SK-N-SH (cell line): Measurements from ENCODE around the gene TNIP3. TPM values are rescaled to one million over a fixed set of nuclear protein-coding genes. Genes with fewer than 3 reads are reported as not detected.

ENCODE experiments used
- CTCF ChIA-PET: fragments of 300-600, 350-600 bp; formaldehyde crosslinking; extraction: SDS; loops from one replicate; lab custom pipeline; 2021; lab: Yijun Ruan, JAX
- POLR2A ChIA-PET: fragments of 350-600 bp; sonication (Branson Sonifier 250); formaldehyde crosslinking; extraction: SDS; loops from one replicate; lab custom pipeline; 2020; ENCODE audit warnings: antibody characterized with exemption, inconsistent platforms; lab: Yijun Ruan, JAX
- DNase-seq: peaks from one replicate; pipeline ENCODE4 v3.0.0; 2012
- H2AFZ ChIP-seq: fragments of 200-600 bp; sonication (generic); 2 replicates; pipeline ENCODE4 v1.8.1; 2016; ENCODE audit warnings: antibody characterized with exemption, mild to moderate bottlenecking, low read depth
- H3F3A ChIP-seq: fragments of 200-600 bp; sonication (generic); replicated peaks from 2 replicates; pipeline ENCODE3; 2016; ENCODE audit warnings: antibody characterized with exemption, mild to moderate bottlenecking; ENCODE audit not compliant: insufficient read depth
- H3K27ac ChIP-seq, 2 experiments: fragments of 200-500 bp in 1 of 2; fragments of 200-600 bp in 1 of 2; sonication (Bioruptor generic) in 1 of 2; sonication (generic), shearing (Covaris generic) in 1 of 2; 2 replicates each; pipeline versions ENCODE4 v1.5.1 to v1.6.1; 2014 to 2016; ENCODE audit warnings: low read depth in 2 of 2, inconsistent platforms in 1 of 2, low read length in 1 of 2, mild to moderate bottlenecking in 1 of 2, mixed read lengths in 1 of 2
- H3K27me3 ChIP-seq: fragments of 200-600 bp; sonication (generic), shearing (Covaris generic); 2 replicates; pipeline ENCODE4 v1.6.1; 2016; ENCODE audit warnings: mixed run types; ENCODE audit not compliant: insufficient read depth
- H3K36me3 ChIP-seq, 2 experiments: fragments of 200-500 bp in 1 of 2; fragments of 200-600 bp in 1 of 2; sonication (Bioruptor generic) in 1 of 2; sonication (generic) in 1 of 2; replicated peaks in 1 of 2; 2 replicates each; pipeline versions ENCODE3 to v1.5.1; 2014 to 2016; ENCODE audit warnings: low read length in 1 of 2, mild to moderate bottlenecking in 1 of 2; ENCODE audit not compliant: insufficient read depth in 2 of 2, control insufficient read depth in 1 of 2
- H3K4me1 ChIP-seq, 2 experiments: fragments of 200-500 bp in 1 of 2; fragments of 200-600 bp in 1 of 2; sonication (Bioruptor generic) in 1 of 2; sonication (generic), shearing (Covaris generic) in 1 of 2; 2 replicates each; pipeline versions ENCODE4 v1.5.1 to v1.6.1; 2014 to 2016; ENCODE audit warnings: low read depth in 1 of 2, low read length in 1 of 2, mixed run types in 1 of 2; ENCODE audit not compliant: insufficient read depth in 2 of 2, control insufficient read depth in 1 of 2
- H3K4me2 ChIP-seq: fragments of 200-600 bp; sonication (generic), shearing (Covaris generic); 2 replicates; pipeline ENCODE4 v1.6.1; 2017; ENCODE audit warnings: mixed run types
- H3K4me3 ChIP-seq, 2 experiments: fragments of 200-500 bp in 1 of 2; fragments of 200-600 bp in 1 of 2; sonication (Bioruptor generic) in 1 of 2; sonication (generic), shearing (Covaris generic) in 1 of 2; 2 replicates each; pipeline versions ENCODE4 v1.5.1 to v1.8.1; 2014 to 2016; ENCODE audit warnings: low read depth in 2 of 2, inconsistent platforms in 1 of 2, low read length in 1 of 2, mild to moderate bottlenecking in 1 of 2, mixed read lengths in 1 of 2, moderate library complexity in 1 of 2
- H3K79me2 ChIP-seq: fragments of 200-600 bp; sonication (generic); 2 replicates; pipeline ENCODE4 v1.8.1; 2017; ENCODE audit warnings: mild to moderate bottlenecking; ENCODE audit not compliant: insufficient read depth
- H3K9ac ChIP-seq: fragments of 200-600 bp; sonication (generic); 2 replicates; pipeline ENCODE4 v1.6.1; 2017; ENCODE audit warnings: mixed run types
- H3K9me2 ChIP-seq: fragments of 200-600 bp; sonication (generic); 2 replicates; pipeline ENCODE4 v1.6.1; 2017; ENCODE audit warnings: mixed run types
- H3K9me3 ChIP-seq: fragments of 200-600 bp; sonication (generic); 2 replicates; pipeline ENCODE4 v1.6.1; 2017; ENCODE audit warnings: mixed run types, mild to moderate bottlenecking, moderate library complexity
- H4K20me1 ChIP-seq: fragments of 200-600 bp; sonication (generic); 2 replicates; pipeline ENCODE4 v1.6.1; 2017; ENCODE audit warnings: mild to moderate bottlenecking, mixed run types; ENCODE audit not compliant: insufficient read depth
- ELF1 ChIP-seq: IDR thresholded peaks from 2 replicates; pipeline ENCODE4 v1.4.0; 2012
- EP300 ChIP-seq, 2 experiments: IDR thresholded peaks; 2 replicates each; pipeline versions ENCODE4 v1.4.0 to v1.6.1; 2012; ENCODE audit warnings: borderline replicate concordance in 1 of 2, low read depth in 1 of 2, low read length in 1 of 2
- EZH2phosphoT487 ChIP-seq: fragments of 200-600 bp; sonication (generic); IDR thresholded peaks from 2 replicates; pipeline ENCODE4 v1.6.1; 2017; ENCODE audit warnings: low read depth, mixed run types, mild to moderate bottlenecking, antibody characterized with exemption, moderate library complexity, borderline replicate concordance
- FOSL2 ChIP-seq: IDR thresholded peaks from 2 replicates; pipeline ENCODE4 v1.4.0; 2012; ENCODE audit warnings: low read depth, mild to moderate bottlenecking, moderate library complexity, borderline replicate concordance
- FOXM1 ChIP-seq: IDR thresholded peaks from 2 replicates; pipeline ENCODE4 v1.4.0; 2012; ENCODE audit warnings: low read depth, mild to moderate bottlenecking
- JUND ChIP-seq: IDR thresholded peaks from 2 replicates; pipeline ENCODE4 v1.4.0; 2012
- MEF2A ChIP-seq: IDR thresholded peaks from 2 replicates; pipeline ENCODE4 v1.4.0; 2012; ENCODE audit warnings: low read depth, borderline replicate concordance
- NFIC ChIP-seq: IDR thresholded peaks from 2 replicates; pipeline ENCODE4 v1.4.0; 2012; ENCODE audit warnings: borderline replicate concordance
- NRF1 ChIP-seq: IDR thresholded peaks from 2 replicates; pipeline ENCODE4 v1.6.1; 2012; ENCODE audit warnings: low read depth, mild to moderate bottlenecking, low read length
- POLR2AphosphoS5 ChIP-seq: IDR thresholded peaks from 2 replicates; pipeline ENCODE4 v1.6.1; 2012; ENCODE audit warnings: low read depth, low read length
- RAD21 ChIP-seq: IDR thresholded peaks from 2 replicates; pipeline ENCODE4 v1.6.1; 2012; ENCODE audit warnings: mild to moderate bottlenecking, low read length
- REST ChIP-seq: IDR thresholded peaks from 2 replicates; pipeline ENCODE4 v1.6.1; 2012; ENCODE audit warnings: mild to moderate bottlenecking, low read depth, low read length, moderate library complexity
- RFX5 ChIP-seq: IDR thresholded peaks from 2 replicates; pipeline ENCODE4 v1.6.1; 2012; ENCODE audit warnings: mild to moderate bottlenecking, improper control_type of control experiment, low read length
- SIN3A ChIP-seq: IDR thresholded peaks from 2 replicates; pipeline ENCODE4 v1.6.1; 2012; ENCODE audit warnings: low read depth, mild to moderate bottlenecking, low read length, moderate library complexity, borderline replicate concordance
- SMC3 ChIP-seq: IDR thresholded peaks from 2 replicates; pipeline ENCODE4 v1.6.1; 2012; ENCODE audit warnings: low read depth, low read length, improper control_type of control experiment
- TAF1 ChIP-seq: IDR thresholded peaks from 2 replicates; pipeline ENCODE4 v1.6.1; 2012; ENCODE audit warnings: low read depth, mild to moderate bottlenecking, low read length, moderate library complexity, borderline replicate concordance
- TCF12 ChIP-seq: IDR thresholded peaks from 2 replicates; pipeline ENCODE4 v1.4.0; 2012
- TEAD4 ChIP-seq: IDR thresholded peaks from 2 replicates; pipeline ENCODE4 v1.4.0; 2012; ENCODE audit warnings: mild to moderate bottlenecking, borderline replicate concordance; ENCODE audit not compliant: insufficient read depth
- YY1 ChIP-seq: IDR thresholded peaks from 2 replicates; pipeline ENCODE4 v1.4.0; 2012; ENCODE audit warnings: low read depth, mild to moderate bottlenecking
- ZBTB33 ChIP-seq: IDR thresholded peaks from 2 replicates; pipeline ENCODE4 v1.4.0; 2012; ENCODE audit warnings: low read depth, borderline replicate concordance
- WGBS: methylation state at CpG from one replicate; pipeline ENCODE4 v1.1.6; 2017; ENCODE audit warnings: low lambda C conversion rate; 5-methylcytosine and 5-hydroxymethylcytosine counted together
- polyA plus RNA-seq, 3 experiments: library from polyadenylated mRNA; depleted of rRNA; stranded (reverse); fragments of >200 nt; gene quantifications; 2 replicates each; pipeline ENCODE4 v1.2.3, GENCODE V29; 2012
- TF ChIP-seq, protein P1 (sequence below): IDR thresholded peaks from 2 replicates; pipeline ENCODE4; 2012
- TF ChIP-seq, protein P2 (sequence below): fragments of 150-350 bp; IDR thresholded peaks from 2 replicates; pipeline ENCODE4 v1.6.1; 2017; ENCODE audit warnings: antibody characterized with exemption, low read length, low read depth, borderline replicate concordance

Gene TNIP3
- polyA plus RNA-seq, 1 of the 3 experiments (the other 2 are of a cell fraction): 0.15 TPM

GRCh38 chr4:121212806-121213205 is 48.7 kb upstream of the TNIP3 start:
- 0% methylated on average over 2 of the region's 2 CpGs for WGBS
- H3K27me3 ChIP-seq: no peaks in the 10 kb centered on the region
- ChIA-PET CTCF (interaction anchor here (0.9 to 1.0 kb wide), 2 partner anchors 20 to 95 kb away, joined by 3 read pairs; no protein-coding TSS in a partner anchor), POLR2A (no interaction called here)
- H3K9ac ChIP-seq: no peak overlapping the region
- no peaks in the 10 kb centered on the region for H3K9me2 ChIP-seq
- H2AFZ ChIP-seq: no peak overlapping the region
- no peak overlapping the region for H3K4me2 ChIP-seq
- H4K20me1 ChIP-seq: no peaks in the 10 kb centered on the region
- TF ChIP-seq EP300 (IDR thresholded peaks at IDR 0.05; ENCODE audit: borderline replicate concordance in 1 of 2, low read depth in 1 of 2, low read length in 1 of 2) (no peak), YY1 (no peak), RFX5 (no peak), SIN3A (no peak), TEAD4 (no peak), JUND (no peak), SMC3 (no peak), EZH2phosphoT487 (no peak), TCF12 (no peak), FOSL2 (no peak), NFIC (no peak), POLR2AphosphoS5 (no peak), NRF1 (no peak), ELF1 (no peak), FOXM1 (no peak)
- TF ChIP-seq, protein P1, sequence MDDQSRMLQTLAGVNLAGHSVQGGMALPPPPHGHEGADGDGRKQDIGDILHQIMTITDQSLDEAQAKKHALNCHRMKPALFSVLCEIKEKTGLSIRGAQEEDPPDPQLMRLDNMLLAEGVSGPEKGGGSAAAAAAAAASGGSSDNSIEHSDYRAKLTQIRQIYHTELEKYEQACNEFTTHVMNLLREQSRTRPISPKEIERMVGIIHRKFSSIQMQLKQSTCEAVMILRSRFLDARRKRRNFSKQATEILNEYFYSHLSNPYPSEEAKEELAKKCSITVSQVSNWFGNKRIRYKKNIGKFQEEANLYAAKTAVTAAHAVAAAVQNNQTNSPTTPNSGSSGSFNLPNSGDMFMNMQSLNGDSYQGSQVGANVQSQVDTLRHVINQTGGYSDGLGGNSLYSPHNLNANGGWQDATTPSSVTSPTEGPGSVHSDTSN: no peak
- TF ChIP-seq, protein P2, sequence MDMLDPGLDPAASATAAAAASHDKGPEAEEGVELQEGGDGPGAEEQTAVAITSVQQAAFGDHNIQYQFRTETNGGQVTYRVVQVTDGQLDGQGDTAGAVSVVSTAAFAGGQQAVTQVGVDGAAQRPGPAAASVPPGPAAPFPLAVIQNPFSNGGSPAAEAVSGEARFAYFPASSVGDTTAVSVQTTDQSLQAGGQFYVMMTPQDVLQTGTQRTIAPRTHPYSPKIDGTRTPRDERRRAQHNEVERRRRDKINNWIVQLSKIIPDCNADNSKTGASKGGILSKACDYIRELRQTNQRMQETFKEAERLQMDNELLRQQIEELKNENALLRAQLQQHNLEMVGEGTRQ: no peak
- no peaks in the 10 kb centered on the region for H3K4me1 ChIP-seq
- no peak overlapping the region for H3K27ac ChIP-seq
- no peaks in the 10 kb centered on the region for H3K36me3 ChIP-seq
- no peaks in the 10 kb centered on the region for H3K9me3 ChIP-seq
- no peak for DNase-seq
- H3F3A ChIP-seq: peaks cover 2% of the 10 kb centered on the region
- no peaks in the 10 kb centered on the region for H3K79me2 ChIP-seq
- no peak overlapping the region for H3K4me3 ChIP-seq

DNA sequence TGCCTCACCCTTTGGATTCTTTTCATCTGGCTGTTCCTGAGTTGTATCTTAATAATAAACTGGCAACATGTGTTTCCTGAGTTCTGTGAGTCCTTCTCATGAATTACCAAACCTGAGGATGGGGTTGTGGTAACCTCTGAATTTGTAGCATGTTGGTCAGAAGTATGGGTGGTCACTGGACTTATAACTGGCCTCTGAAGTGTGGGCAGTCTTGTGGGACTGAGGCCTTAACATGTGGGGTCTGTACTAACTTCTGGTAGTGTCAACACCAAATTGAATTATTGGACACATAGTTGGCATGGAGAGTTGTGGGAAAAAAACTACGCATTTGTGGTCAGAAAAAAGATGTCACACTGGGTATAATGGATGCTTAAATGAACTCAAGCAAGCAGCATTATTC is 45.0 kb upstream of the TNIP3 start:
- no peaks in the 10 kb centered on the region for H3K9me3 ChIP-seq
- TF ChIP-seq TCF12 (no peak), MEF2A (no peak), REST (no peak), TAF1 (no peak), ZBTB33 (no peak), POLR2AphosphoS5 (no peak), RAD21 (no peak)
- TF ChIP-seq, protein P2: no peak

More for the DNA sequence above, 45.0 kb upstream of the TNIP3 start:
- Histone ChIP-seq H3K4me2 (no peak overlapping the region), H3K79me2 (no peaks in the 10 kb centered on the region), H2AFZ (no peak overlapping the region), H3K9ac (no peak overlapping the region), H3F3A (no peaks in the 10 kb centered on the region), H3K27me3 (no peaks in the 10 kb centered on the region; the same call in 1 of the 2 replicates), H3K27ac (no peak overlapping the region), H4K20me1 (no peaks in the 10 kb centered on the region), H3K4me1 (no peaks in the 10 kb centered on the region), H3K36me3 (no peaks in the 10 kb centered on the region), H3K9me2 (no peaks in the 10 kb centered on the region), H3K4me3 (no peak overlapping the region)
- ChIA-PET CTCF (interaction anchor here (3.3 kb wide), 1 partner anchor 17 kb away, joined by 15 read pairs; no protein-coding TSS in a partner anchor), POLR2A (no interaction called here)
- 9% methylated on average over 1 of the region's 1 CpG for WGBS
- no peak for DNase-seq
